ENCODE data around the gene TSHZ1.

GRCh38 chr18:75257605-75258004 lies 47.0 kb downstream of the TSHZ1 start:
- no peak for TF ChIP-seq CTCF (conservative IDR thresholded peaks at IDR 0.05)
- TF ChIP-seq EZH2 (IDR thresholded peaks at IDR 0.05; ENCODE audit: low read depth), result no peak

All from PC-9 (cell line).